A549 (cell line): Measurements from ENCODE around the gene PPP2R5A. TPM values are rescaled to one million over a fixed set of nuclear protein-coding genes. Genes with fewer than 3 reads are reported as not detected.

Experiments used
- ATAC-seq, 2 experiments: fragments of 200-7000 bp in 1 of 2; fragments of >200 bp in 1 of 2; cut with Nextera tagmentation in 1 of 2; cut with Tn5 transposase in 1 of 2; 3 replicates each; pipeline versions ENCODE4 v1.8.0 to v1.9.1; 2018 to 2020; ENCODE audit warnings: mild to moderate bottlenecking in 1 of 2, moderate library complexity in 1 of 2
- CTCF ChIA-PET: fragments of 300-600 bp; sonication (Branson Sonifier 250); formaldehyde crosslinking; extraction: SDS; loops from one replicate; lab custom pipeline; 2021; ENCODE audit warnings: antibody characterized with exemption, inconsistent platforms; lab: Yijun Ruan, JAX
- POLR2A ChIA-PET: fragments of 350-600 bp; formaldehyde crosslinking; extraction: SDS; loops from one replicate; lab custom pipeline; 2021; ENCODE audit warnings: antibody characterized with exemption, inconsistent platforms; lab: Yijun Ruan, JAX
- DNase-seq, 2 experiments: peaks; one replicate each; pipeline versions ENCODE4 v3.0.0 to v3.0.0-alpha.2; 2011 to 2016; ENCODE audit warnings: low read depth in 1 of 2, low spot score in 1 of 2
- FAIRE-seq: peaks from 2 replicates; lab custom pipeline; 2011; peaks lifted over from hg19 to GRCh38; lab: Jason Lieb, UNC
- H3K27ac ChIP-seq, 2 experiments: fragments of >200 bp; sonication (Bioruptor Twin); formaldehyde crosslinking; 3 replicates each; pipeline ENCODE4 v1.5.1; 2016 to 2017
- H3K4me1 ChIP-seq: fragments of >200 bp; sonication (Bioruptor Twin); formaldehyde crosslinking; 3 replicates; pipeline ENCODE4 v1.6.1; 2016
- H3K4me2 ChIP-seq: fragments of >200 bp; sonication (Bioruptor Twin); formaldehyde crosslinking; 3 replicates; pipeline ENCODE4 v1.6.1; 2016
- H3K4me3 ChIP-seq: fragments of >200 bp; sonication (Bioruptor Twin); formaldehyde crosslinking; 3 replicates; pipeline ENCODE4 v1.5.1; 2016
- H3K9me3 ChIP-seq: fragments of >200 bp; sonication (Bioruptor Twin); formaldehyde crosslinking; 3 replicates; pipeline ENCODE4 v1.6.1; 2016
- BHLHE40 ChIP-seq: IDR thresholded peaks from 2 replicates; pipeline ENCODE4 v1.6.1; 2012; ENCODE audit warnings: low read depth, low read length, inconsistent platforms
- CBX2 ChIP-seq: fragments of 200-600 bp; sonication (generic); IDR thresholded peaks from 2 replicates; pipeline ENCODE4 v1.6.1; 2016; ENCODE audit warnings: low read depth, mild to moderate bottlenecking, borderline replicate concordance
- CHD4 ChIP-seq: fragments of 200-600 bp; sonication (generic); IDR thresholded peaks from 2 replicates; pipeline ENCODE4 v1.6.1; 2016; ENCODE audit warnings: antibody characterized with exemption, mild to moderate bottlenecking, borderline replicate concordance
- CTCF ChIP-seq: fragments of >200 bp; sonication (Bioruptor Twin); formaldehyde crosslinking; IDR thresholded peaks from 3 replicates; pipeline ENCODE4 v1.5.1; 2016
- E2F6 ChIP-seq: IDR thresholded peaks from 2 replicates; pipeline ENCODE4 v1.6.1; 2012; ENCODE audit warnings: low read depth, borderline replicate concordance
- EHF ChIP-seq: fragments of 250-450 bp; sonication (Bioruptor Pico); IDR thresholded peaks from 2 replicates; pipeline ENCODE4 v1.5.0; 2020; ENCODE audit warnings: mild to moderate bottlenecking
- EP300 ChIP-seq, 2 experiments: fragments of >200 bp; sonication (Bioruptor Twin); formaldehyde crosslinking; IDR thresholded peaks; 2 replicates in 1 of 2; 3 replicates in 1 of 2; pipeline ENCODE4 v1.6.1; 2016 to 2017
- ESRRA ChIP-seq: fragments of 150-350 bp; IDR thresholded peaks from 2 replicates; pipeline ENCODE4 v1.6.1; 2014; ENCODE audit warnings: mild to moderate bottlenecking, low read length, borderline replicate concordance
- GATA3 ChIP-seq: IDR thresholded peaks from 2 replicates; pipeline ENCODE4 v1.6.1; 2012; ENCODE audit warnings: borderline replicate concordance
- HDAC2 ChIP-seq: fragments of 200-600 bp; sonication (generic); IDR thresholded peaks from 2 replicates; pipeline ENCODE4 v1.6.1; 2016
- HMGXB4 ChIP-seq: fragments of 250-450 bp; sonication (Bioruptor Pico); IDR thresholded peaks from 2 replicates; pipeline ENCODE4 v1.5.0; 2021; ENCODE audit warnings: mild to moderate bottlenecking, moderate library complexity, borderline replicate concordance
- HOXA7 ChIP-seq: fragments of 250-450 bp; sonication (Bioruptor Pico); IDR thresholded peaks from 2 replicates; pipeline ENCODE4 v1.5.0; 2020; ENCODE audit warnings: mild to moderate bottlenecking, moderate library complexity
- HOXB13 ChIP-seq: fragments of 250-450 bp; sonication (Bioruptor Pico); IDR thresholded peaks from 2 replicates; pipeline ENCODE4 v1.5.0; 2020; ENCODE audit warnings: low read depth, mild to moderate bottlenecking, moderate library complexity
- MAFK ChIP-seq: fragments of 450-650 bp; IDR thresholded peaks from 2 replicates; pipeline ENCODE4 v1.6.1; 2014; ENCODE audit not compliant: partially characterized antibody
- MAX ChIP-seq: IDR thresholded peaks from 2 replicates; pipeline ENCODE4 v1.6.1; 2012
- MAZ ChIP-seq: fragments of 150-350 bp; IDR thresholded peaks from 2 replicates; pipeline ENCODE4 v1.6.1; 2014; ENCODE audit warnings: antibody characterized with exemption, low read depth, low read length, borderline replicate concordance
- MYC ChIP-seq: IDR thresholded peaks from 2 replicates; pipeline ENCODE4 v1.6.1; 2012; ENCODE audit warnings: mild to moderate bottlenecking, inconsistent platforms, low read length, improper control_type of control experiment, borderline replicate concordance
- RAD21 ChIP-seq, 2 experiments: fragments of >200 bp in 1 of 2; sonication (Bioruptor Twin) in 1 of 2; formaldehyde crosslinking in 1 of 2; IDR thresholded peaks in 1 of 2; conservative IDR thresholded peaks in 1 of 2; 2 replicates in 1 of 2; 3 replicates in 1 of 2; pipeline ENCODE4 v1.6.1; 2012 to 2018; ENCODE audit warnings: inconsistent platforms in 1 of 2
- RCOR1 ChIP-seq: fragments of 150-350 bp; IDR thresholded peaks from 2 replicates; pipeline ENCODE4 v1.6.1; 2014; ENCODE audit warnings: antibody characterized with exemption, low read length, low read depth
- REST ChIP-seq: fragments of 200-600 bp; sonication (generic); IDR thresholded peaks from 2 replicates; pipeline ENCODE4 v1.6.1; 2016; ENCODE audit warnings: antibody characterized with exemption, mild to moderate bottlenecking, moderate library complexity
- RFX5 ChIP-seq: fragments of 450-650 bp; IDR thresholded peaks from 2 replicates; pipeline ENCODE4 v1.7.1; 2014; ENCODE audit warnings: antibody characterized with exemption, mild to moderate bottlenecking, moderate library complexity
- ZFP36 ChIP-seq: fragments of 450-650 bp; IDR thresholded peaks from 2 replicates; pipeline ENCODE4 v1.6.1; 2014; ENCODE audit warnings: borderline replicate concordance; ENCODE audit not compliant: partially characterized antibody
- ZNF302 ChIP-seq: fragments of 250-450 bp; sonication (Bioruptor Pico); IDR thresholded peaks from 2 replicates; pipeline ENCODE4 v1.9.0; 2021; ENCODE audit warnings: inconsistent platforms, mild to moderate bottlenecking, moderate library complexity
- WGBS: methylation state at CpG from one replicate; pipeline ENCODE4 v1.1.6; 2017; ENCODE audit errors: missing lambda C conversion rate; 5-methylcytosine and 5-hydroxymethylcytosine counted together
- polyA plus RNA-seq, 4 experiments: library from polyadenylated mRNA; depleted of rRNA in 3 of 4; stranded (reverse); fragments of >200 nt; fragmentation: RNase III in 1 of 4; extraction: RNeasy Plus Mini Kit Qiagen cat#74134 plus additional on column Dnase treatment in 1 of 4; gene quantifications; 2 replicates in 3 of 4; 3 replicates in 1 of 4; pipeline ENCODE4 v1.2.3, GENCODE V29; 2011 to 2017
- TF ChIP-seq, protein P1 (sequence below): fragments of >200 bp; sonication (Bioruptor Twin); formaldehyde crosslinking; IDR thresholded peaks from 3 replicates; pipeline ENCODE4 v1.6.1; 2016
- TF ChIP-seq, protein P2 (sequence below): fragments of >200 bp; sonication (Bioruptor Twin); formaldehyde crosslinking; IDR thresholded peaks from 2 replicates; pipeline ENCODE4 v1.6.1; 2016
- TF ChIP-seq, protein P3 (sequence below): fragments of 450-650 bp; IDR thresholded peaks from 2 replicates; pipeline ENCODE4 v1.6.1; 2014; ENCODE audit warnings: antibody characterized with exemption

PPP2R5A gene
- polyA plus RNA-seq, 2 of the 4 experiments (the other 2 are of a cell fraction) = 14.9 to 37.6 TPM

- H3K27ac ChIP-seq = no peak overlapping the region
- FAIRE-seq (no peak), ATAC-seq (no peak), DNase-seq (no peak)
- TF ChIP-seq E2F6 (no peak), HMGXB4 (CRISPR knock-in tag) (no peak), MYC (no peak), EP300 (IDR thresholded peaks at IDR 0.05) (no peak), MAX (no peak), CTCF (no peak), CBX2 (no peak), EHF (CRISPR knock-in tag) (no peak), HOXA7 (no peak), GATA3 (no peak), RAD21 (conservative IDR thresholded peaks at IDR 0.05 in 1 of 2, IDR thresholded peaks at IDR 0.05 in 1 of 2) (no peak), HDAC2 (no peak), CHD4 (no peak), MAFK (no peak), HOXB13 (CRISPR knock-in tag) (no peak), RCOR1 (no peak), ESRRA (no peak), ZFP36 (no peak)
- no peak overlapping the region for H3K4me3 ChIP-seq
- no peaks in the 10 kb centered on the region for H3K4me1 ChIP-seq
- CTCF ChIA-PET = no interaction called here
- WGBS = 91% methylated on average over 2 of the region's 2 CpGs
- H3K9me3 ChIP-seq = no peaks in the 10 kb centered on the region
- POLR2A ChIA-PET = no interaction called here
- no peak overlapping the region for H3K4me2 ChIP-seq
Observed at GRCh38 chr1:212267017-212267416, 18.2 kb upstream of the PPP2R5A start.

DNA sequence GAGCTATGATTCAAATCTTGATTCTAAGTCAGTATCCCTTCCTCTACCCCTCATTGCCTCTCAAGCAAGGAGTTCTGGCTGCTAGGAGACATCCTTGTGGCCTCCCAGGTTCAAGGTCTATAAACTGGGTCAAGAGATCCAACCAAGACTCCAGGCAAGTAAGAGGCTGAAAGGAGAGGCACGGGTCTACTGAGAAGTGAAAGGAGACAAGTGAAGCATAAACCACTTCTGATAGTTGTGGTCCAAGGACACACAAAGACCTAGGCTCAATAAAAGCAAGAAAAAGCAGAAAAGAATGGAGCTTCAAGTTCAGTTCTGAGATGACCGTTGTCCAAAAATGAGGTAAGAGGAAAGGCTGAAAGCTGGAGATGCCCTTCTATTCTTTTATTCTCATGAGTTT is 17.8 kb upstream of the PPP2R5A start:
- no peak for TF ChIP-seq ZNF302 (CRISPR knock-in tag)
- no peak for TF ChIP-seq MAZ
- TF ChIP-seq, protein P1, sequence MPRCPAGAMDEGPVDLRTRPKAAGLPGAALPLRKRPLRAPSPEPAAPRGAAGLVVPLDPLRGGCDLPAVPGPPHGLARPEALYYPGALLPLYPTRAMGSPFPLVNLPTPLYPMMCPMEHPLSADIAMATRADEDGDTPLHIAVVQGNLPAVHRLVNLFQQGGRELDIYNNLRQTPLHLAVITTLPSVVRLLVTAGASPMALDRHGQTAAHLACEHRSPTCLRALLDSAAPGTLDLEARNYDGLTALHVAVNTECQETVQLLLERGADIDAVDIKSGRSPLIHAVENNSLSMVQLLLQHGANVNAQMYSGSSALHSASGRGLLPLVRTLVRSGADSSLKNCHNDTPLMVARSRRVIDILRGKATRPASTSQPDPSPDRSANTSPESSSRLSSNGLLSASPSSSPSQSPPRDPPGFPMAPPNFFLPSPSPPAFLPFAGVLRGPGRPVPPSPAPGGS = no peak
- no peak for TF ChIP-seq BHLHE40
- TF ChIP-seq ESRRA = no peak
- TF ChIP-seq, protein P2, sequence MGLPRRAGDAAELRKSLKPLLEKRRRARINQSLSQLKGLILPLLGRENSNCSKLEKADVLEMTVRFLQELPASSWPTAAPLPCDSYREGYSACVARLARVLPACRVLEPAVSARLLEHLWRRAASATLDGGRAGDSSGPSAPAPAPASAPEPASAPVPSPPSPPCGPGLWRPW = no peak
- no peak for TF ChIP-seq HOXA7
- no peak for TF ChIP-seq MAFK
- TF ChIP-seq, protein P3, sequence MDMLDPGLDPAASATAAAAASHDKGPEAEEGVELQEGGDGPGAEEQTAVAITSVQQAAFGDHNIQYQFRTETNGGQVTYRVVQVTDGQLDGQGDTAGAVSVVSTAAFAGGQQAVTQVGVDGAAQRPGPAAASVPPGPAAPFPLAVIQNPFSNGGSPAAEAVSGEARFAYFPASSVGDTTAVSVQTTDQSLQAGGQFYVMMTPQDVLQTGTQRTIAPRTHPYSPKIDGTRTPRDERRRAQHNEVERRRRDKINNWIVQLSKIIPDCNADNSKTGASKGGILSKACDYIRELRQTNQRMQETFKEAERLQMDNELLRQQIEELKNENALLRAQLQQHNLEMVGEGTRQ = no peak
- no peak for TF ChIP-seq REST
- TF ChIP-seq HDAC2 = no peak
- TF ChIP-seq RFX5 = no peak
- CTCF ChIA-PET = no interaction called here
- no peak overlapping the region for H3K4me2 ChIP-seq
- POLR2A ChIA-PET = no interaction called here
- H3K9me3 ChIP-seq = no peaks in the 10 kb centered on the region
- DNase-seq (no peak), FAIRE-seq (no peak), ATAC-seq (no peak)
- WGBS = 23% methylated on average over 2 of the region's 2 CpGs
- H3K4me3 ChIP-seq = no peak overlapping the region
- no peaks in the 10 kb centered on the region for H3K4me1 ChIP-seq
- no peak overlapping the region for H3K27ac ChIP-seq
